PC-3 (cell line): Measurements from ENCODE around the gene GH1.

Experiments used
- EZH2 ChIP-seq: fragments of 300-600 bp; sonication (generic); IDR thresholded peaks from one replicate; pipeline ENCODE4 v1.6.1; 2017; ENCODE audit warnings: antibody characterized with exemption, mild to moderate bottlenecking, low read length; ENCODE audit not compliant: unreplicated experiment
- TF ChIP-seq, protein P1 (sequence below): fragments of 300-600 bp; sonication (generic); conservative IDR thresholded peaks from 2 replicates; pipeline ENCODE4 v1.5.1; 2017; ENCODE audit warnings: antibody characterized with exemption, low read depth, mild to moderate bottlenecking, low read length

DNA sequence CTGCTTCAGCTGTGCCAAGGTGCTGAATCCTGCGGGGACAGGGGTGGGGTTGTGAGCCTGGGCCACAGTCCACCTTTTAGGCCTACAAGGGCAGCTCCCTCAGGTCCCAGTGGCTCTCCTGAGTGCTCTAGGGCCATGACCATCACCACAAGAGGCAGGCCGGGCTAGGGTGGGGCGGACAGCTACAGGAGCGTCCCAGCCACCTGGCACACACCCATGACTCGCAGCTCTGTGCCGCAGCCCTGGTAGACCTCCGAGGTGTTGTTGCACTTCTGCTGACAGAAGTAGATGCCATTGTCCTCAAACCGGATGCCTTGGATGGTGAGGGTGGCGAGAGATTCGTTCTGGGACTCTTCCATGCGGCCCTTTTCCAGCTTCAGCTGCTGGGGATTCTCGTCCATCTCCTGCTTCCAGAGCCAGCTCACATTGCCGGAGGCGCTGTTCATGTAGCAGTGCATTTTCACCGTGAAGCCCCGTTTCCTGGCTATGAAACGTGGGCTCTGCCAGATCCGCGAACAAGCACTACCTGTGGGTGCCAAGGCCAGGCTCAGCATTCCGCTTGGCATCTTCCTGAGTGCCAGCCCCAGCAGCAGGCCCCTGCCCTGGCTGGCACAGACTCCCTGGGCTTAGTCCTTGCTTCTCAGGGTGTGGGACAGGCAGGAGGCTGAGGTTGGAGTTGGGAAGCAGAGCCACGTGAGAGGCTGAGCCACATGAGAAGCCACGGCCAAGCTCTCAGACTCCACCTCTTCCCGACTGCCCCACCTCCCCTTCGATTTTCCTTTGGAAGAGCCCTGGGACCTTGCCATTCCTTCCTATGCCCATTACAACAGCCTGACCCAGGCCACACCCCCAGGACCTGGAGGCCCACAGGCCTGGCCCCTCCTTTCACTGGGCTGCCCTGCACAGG lies 11.5 kb upstream of the GH1 start:
- TF ChIP-seq EZH2 = no peak
- TF ChIP-seq, protein P1, sequence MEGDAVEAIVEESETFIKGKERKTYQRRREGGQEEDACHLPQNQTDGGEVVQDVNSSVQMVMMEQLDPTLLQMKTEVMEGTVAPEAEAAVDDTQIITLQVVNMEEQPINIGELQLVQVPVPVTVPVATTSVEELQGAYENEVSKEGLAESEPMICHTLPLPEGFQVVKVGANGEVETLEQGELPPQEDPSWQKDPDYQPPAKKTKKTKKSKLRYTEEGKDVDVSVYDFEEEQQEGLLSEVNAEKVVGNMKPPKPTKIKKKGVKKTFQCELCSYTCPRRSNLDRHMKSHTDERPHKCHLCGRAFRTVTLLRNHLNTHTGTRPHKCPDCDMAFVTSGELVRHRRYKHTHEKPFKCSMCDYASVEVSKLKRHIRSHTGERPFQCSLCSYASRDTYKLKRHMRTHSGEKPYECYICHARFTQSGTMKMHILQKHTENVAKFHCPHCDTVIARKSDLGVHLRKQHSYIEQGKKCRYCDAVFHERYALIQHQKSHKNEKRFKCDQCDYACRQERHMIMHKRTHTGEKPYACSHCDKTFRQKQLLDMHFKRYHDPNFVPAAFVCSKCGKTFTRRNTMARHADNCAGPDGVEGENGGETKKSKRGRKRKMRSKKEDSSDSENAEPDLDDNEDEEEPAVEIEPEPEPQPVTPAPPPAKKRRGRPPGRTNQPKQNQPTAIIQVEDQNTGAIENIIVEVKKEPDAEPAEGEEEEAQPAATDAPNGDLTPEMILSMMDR = no peak
